Gastrocnemius medialis (tissue), 4 donors: Measurements from ENCODE around the gene PCDH9.

Source experiments
- POLR2A ChIP-seq, 2 donors: fragments of 450-650 bp; IDR thresholded peaks; one replicate each; pipeline ENCODE4 v1.6.1; 2017; ENCODE audit warnings: antibody characterized with exemption in 2 of 2, mild to moderate bottlenecking in 2 of 2, moderate library complexity in 2 of 2
- TF ChIP-seq, protein P1 (sequence below), 5 experiments: fragments of 450-650 bp in 3 of 5; fragments of 200-600 bp in 2 of 5; sonication (generic) in 2 of 5; IDR thresholded peaks in 4 of 5; conservative IDR thresholded peaks in 1 of 5; 1 replicate in 4 of 5; 2 replicates in 1 of 5; pipeline ENCODE4 v1.5.1; 2016 to 2019; ENCODE audit warnings: antibody characterized with exemption in 5 of 5, mild to moderate bottlenecking in 3 of 5, moderate library complexity in 3 of 5

DNA sequence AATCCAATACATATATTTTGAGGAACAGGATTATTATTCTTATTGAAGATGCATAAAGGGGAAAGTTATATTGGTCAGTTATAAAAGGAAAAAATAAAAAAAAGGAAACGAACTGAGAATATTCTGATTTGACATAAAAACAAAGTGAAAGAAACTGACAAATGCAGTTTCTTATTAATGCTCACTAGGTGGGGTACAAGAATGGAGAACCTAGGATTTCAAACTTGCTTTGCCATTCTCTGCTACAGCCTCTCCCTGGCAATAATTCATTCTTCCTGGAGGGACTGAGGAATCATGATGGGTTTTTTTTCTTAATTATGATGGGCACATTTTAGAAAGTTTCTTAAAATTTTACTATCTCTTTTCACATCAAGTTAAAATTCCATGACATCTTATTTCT lies 154.9 kb downstream of the PCDH9 start:
- no peak for TF ChIP-seq POLR2A (IDR thresholded peaks at IDR 0.05)
- TF ChIP-seq, protein P1, sequence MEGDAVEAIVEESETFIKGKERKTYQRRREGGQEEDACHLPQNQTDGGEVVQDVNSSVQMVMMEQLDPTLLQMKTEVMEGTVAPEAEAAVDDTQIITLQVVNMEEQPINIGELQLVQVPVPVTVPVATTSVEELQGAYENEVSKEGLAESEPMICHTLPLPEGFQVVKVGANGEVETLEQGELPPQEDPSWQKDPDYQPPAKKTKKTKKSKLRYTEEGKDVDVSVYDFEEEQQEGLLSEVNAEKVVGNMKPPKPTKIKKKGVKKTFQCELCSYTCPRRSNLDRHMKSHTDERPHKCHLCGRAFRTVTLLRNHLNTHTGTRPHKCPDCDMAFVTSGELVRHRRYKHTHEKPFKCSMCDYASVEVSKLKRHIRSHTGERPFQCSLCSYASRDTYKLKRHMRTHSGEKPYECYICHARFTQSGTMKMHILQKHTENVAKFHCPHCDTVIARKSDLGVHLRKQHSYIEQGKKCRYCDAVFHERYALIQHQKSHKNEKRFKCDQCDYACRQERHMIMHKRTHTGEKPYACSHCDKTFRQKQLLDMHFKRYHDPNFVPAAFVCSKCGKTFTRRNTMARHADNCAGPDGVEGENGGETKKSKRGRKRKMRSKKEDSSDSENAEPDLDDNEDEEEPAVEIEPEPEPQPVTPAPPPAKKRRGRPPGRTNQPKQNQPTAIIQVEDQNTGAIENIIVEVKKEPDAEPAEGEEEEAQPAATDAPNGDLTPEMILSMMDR (IDR thresholded peaks at IDR 0.05 in 4 of 5, conservative IDR thresholded peaks at IDR 0.05 in 1 of 5), result no peak
